Measurements from ENCODE around the gene CAPNS2.
"Not testable (repeated sequence)": the region's sequence is repeated elsewhere in the genome, so short reads cannot be mapped to it uniquely, and the experiment has no call there.

Gene CAPNS2

GRCh38 chr16:55569025-55569424, 2.5 kb downstream of the CAPNS2 start:
- FAIRE-seq: no peak

DNA sequence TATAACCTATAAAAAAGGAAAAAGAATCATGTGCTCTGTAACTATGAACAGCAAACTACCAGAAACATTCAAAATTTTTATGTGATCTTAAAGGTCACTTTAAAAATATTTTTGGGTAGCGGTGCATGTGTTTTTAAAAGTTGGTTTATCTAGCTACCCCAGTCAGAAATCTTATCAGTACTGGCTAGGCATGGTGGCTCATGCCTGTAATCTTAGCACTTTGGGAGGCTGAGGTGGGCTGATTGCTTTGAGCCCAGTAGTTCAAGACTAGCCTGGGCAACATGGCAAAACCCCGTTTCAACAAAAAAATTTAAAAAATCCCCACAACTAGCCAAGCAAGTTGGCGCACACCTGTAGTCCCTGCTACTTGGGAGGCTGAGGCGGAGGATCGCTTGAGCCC, 3.7 kb downstream of the CAPNS2 start:
- FAIRE-seq: no peak

DNA sequence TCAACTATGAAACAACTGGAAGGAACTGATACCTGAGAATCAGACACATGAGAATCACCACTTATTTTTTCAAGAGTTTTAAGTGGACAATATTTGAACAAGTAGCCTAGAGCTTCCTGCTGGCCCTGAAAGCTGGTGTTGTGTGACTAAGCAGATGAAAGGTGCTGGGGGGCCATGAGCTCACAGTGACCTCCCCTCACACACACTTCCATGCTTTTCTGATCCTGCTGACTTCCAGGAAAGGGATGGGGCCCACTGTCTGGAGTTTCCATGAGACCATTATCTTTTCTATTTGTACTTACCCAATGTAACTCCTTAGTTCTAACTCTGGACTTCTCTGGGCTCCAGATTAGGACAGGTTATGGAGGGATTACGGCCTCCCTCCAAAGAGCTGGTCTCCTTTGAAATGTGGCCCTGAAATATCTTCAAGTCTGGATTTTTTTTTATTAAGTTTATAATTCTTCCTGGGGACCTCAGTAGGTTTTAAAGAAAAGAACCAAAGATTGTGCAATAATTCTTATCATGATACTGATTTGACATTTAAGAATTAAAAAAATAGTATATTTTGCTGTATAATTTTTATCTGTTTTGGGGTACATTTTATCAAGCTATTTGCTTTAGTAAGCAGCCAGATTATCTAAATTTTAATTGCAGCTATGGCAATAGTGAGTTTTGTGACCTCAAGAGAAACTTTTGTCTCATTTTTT, 4.9 kb downstream of the CAPNS2 start:
- FAIRE-seq: no peak

DNA sequence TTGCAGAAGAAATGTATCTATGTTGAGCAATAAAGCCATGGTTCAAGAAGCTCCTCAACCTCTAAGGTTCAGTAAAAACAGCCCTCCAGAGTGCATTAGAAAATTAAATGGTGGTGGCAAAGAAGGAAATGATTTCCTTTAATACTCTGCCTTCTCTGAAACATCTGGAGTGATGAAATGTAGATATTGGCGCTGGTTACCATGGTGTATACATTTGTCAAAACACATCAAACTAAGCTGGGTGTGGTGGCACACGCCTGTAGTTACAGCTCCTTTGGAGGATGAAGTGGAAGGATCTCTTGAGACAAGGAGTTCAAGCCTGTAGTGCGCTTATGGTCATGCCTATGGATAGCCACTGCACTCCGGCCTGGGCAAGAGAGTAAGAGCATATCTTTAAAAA, 6.0 kb downstream of the CAPNS2 start:
- no peak for FAIRE-seq

- no peak for FAIRE-seq
Measured at GRCh38 chr16:55574811-55575210, 8.3 kb downstream of the CAPNS2 start.

DNA sequence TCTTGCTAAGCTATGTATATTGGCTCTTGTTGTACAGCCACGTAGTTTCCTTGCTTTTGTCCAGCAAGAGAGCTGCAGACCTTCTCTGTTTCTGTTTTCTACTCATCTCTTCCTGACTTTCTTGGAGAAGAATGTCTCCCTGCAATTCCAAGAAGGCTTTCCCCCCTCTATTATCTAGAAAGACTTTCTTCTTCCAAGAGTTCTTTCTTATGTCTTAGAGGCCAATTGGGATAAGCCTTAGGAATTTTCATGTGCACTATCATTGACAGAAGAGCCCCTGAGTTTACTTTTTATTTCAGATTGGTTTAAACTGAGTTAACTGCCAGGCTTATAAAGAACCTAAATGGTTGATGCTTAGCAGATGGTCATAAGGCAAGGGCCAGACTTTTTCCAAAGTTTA, 9.0 kb downstream of the CAPNS2 start:
- FAIRE-seq: no peak

DNA sequence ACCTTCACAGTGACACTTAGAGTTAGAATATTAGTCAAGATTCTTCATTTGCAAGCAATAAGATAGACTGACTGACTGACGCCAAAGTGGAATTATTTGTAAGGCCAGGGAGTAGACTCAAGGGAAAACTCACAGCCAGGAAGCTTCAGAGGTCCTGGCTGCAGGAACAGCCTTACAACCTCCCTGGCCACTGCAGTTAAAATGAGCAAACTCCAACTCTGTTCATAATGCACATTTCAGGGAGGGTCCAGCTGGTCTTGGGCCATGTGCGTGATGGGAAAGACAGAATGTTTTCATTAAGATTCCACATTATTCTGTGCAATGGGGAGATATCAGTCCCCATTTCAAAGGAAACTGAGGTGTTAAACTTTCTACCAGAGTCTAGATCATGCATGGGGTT, 9.9 kb downstream of the CAPNS2 start:
- no peak for FAIRE-seq

GRCh38 chr16:55577887-55578286, 11.4 kb downstream of the CAPNS2 start:
- no peak for FAIRE-seq

DNA sequence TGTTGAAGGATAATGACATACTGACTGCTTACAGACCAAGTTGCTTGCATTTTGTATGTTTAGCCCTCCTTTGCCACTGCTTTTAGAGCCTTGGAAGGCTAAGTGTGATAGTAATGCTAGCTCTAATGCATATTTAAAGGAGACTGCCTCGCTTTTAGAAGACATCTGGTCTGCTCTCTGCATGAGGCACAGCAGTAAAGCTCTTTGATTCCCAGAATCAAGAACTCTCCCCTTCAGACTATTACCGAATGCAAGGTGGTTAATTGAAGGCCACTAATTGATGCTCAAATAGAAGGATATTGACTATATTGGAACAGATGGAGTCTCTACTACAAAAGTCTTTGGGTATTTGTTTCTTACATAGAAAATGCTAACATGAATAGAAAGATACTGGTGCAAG, 19.1 kb downstream of the CAPNS2 start:
- FAIRE-seq: no peak

DNA sequence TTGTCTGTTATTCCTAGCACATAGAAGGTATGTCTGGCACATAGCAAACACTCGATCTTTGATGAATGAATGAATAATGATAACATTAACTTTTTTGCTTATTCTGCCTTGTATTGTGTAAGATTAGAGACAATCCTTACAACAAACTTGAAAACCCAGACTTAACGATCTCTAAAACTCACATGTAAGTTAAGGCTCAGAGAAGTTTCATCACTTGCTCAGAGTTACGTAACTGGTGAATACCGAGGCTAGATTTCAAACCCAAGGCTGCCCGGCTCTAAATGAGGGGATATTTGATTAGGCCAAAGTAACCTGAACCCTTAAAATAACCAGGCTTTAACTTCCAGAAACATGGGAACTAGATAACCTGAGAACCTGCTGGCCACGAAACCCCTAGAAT, 22.3 kb downstream of the CAPNS2 start:
- FAIRE-seq: no peak

DNA sequence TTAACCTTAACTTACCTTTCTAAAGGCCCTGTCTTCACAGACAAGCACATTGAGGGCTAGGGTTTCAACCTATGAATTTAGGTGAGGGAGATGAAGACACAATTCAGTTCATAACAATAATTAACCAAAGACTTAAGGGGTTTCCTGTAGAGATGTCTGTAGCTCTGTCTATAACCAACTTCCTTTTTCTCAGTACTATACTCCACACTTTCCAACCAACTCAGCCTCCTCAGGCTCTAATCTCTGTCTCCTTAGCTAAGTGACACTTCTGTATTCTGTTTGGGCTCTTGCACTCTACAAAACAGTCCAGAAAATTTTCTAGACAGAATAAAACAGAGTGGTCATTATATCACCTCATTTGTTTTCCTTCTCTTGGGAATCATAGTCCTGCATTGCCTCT, 25.8 kb downstream of the CAPNS2 start:
- no peak for FAIRE-seq

- FAIRE-seq: no peak
Measured at GRCh38 chr16:55597928-55598327, 31.4 kb downstream of the CAPNS2 start.

DNA sequence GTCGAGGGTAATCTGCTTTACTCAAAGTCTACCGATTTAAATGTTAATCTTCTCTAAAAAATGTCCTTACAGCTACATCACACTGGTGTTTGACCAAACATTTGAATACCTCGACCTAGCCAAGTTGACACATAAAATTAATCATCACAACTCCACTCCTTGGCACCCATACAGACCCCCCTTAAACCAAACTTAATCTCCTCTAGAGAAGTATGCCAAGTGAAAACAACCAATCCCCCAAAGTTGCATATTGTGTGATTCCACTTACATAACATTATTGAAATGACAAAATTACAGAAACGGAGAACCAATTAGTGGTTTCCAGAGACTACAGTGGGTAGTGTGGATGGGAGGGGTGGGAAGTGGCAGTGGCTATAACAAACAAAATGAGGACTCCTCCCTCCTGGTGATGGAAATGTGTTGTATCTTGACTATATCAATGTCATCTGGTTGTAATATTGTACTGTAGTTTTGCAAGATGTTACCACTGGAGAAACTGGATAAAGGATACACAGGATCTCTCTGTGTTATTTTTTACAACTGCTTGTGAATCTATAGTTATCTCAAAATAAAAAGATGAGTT, 39.4 kb downstream of the CAPNS2 start:
- no peak for FAIRE-seq

GRCh38 chr16:55613613-55614335, 47.3 kb downstream of the CAPNS2 start:
- FAIRE-seq: no peak

GRCh38 chr16:55615071-55615470, 48.6 kb downstream of the CAPNS2 start:
- no peak for FAIRE-seq

GRCh38 chr16:55615670-55616069, 49.2 kb downstream of the CAPNS2 start:
- not testable (repeated sequence) for FAIRE-seq
